ENCODE data around the gene TTC21B. TPM values are rescaled to one million over a fixed set of nuclear protein-coding genes. Genes with fewer than 3 reads are reported as not detected.
"Not testable (repeated sequence)": the region's sequence is repeated elsewhere in the genome, so short reads cannot be mapped to it uniquely, and the experiment has no call there.

TTC21B gene
- total RNA-seq, 2 donors from 2014 or later: 25.8 to 25.9 TPM

DNA sequence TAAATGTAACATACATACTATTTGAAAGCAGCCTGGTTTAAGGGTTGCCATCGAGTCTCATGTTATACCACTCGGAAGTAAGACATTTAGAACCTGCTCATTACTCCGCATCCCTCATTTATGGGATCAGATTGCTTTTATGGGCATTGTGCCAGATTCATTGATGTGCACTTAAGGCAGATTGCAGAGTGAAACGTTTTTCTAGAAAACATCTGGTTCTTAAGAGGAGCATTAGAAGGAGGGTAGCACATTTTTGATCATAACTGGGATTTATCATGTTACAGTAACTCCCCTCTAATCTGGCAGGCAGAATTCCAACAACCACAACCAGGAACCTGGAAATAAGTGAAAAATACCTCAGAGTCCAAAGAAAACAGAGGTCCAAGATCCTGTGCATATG lies 85.4 kb downstream of the TTC21B start:
- no peaks in the 10 kb centered on the region for H3K4me1 ChIP-seq (ENCODE audit: control insufficient read depth, insufficient read depth, low read length)
- H3K27ac Mint-ChIP-seq: no peak overlapping the region
- H3K36me3 Mint-ChIP-seq (ENCODE audit: low read depth): peaks cover 12% of the 10 kb centered on the region
- H3K27me3 Mint-ChIP-seq (ENCODE audit: insufficient read depth): no peaks in the 10 kb centered on the region
- H3K4me3 ChIP-seq (ENCODE audit: low read length): no peak overlapping the region
- 84% methylated on average over 4 of the region's 4 CpGs; no CpG with 5 or more reads in 1 of the 2 experiments for WGBS, 2 experiments (ENCODE audit: insufficient coverage in 1 of 2, insufficient read length in 1 of 2)
- no peaks in the 10 kb centered on the region for H3K9me3 ChIP-seq (ENCODE audit: control insufficient read depth, low read length)
- no peak overlapping the region for H3K4me3 Mint-ChIP-seq
- H3K4me1 Mint-ChIP-seq: peaks cover 6% of the 10 kb centered on the region
- H3K36me3 ChIP-seq (ENCODE audit: control insufficient read depth, insufficient read depth, low read length): peaks cover 4% of the 10 kb centered on the region
- H3K27ac ChIP-seq (ENCODE audit: low read depth, low read length): no peak overlapping the region
- no peaks in the 10 kb centered on the region for H3K9me3 Mint-ChIP-seq
- no peak for DNase-seq
- no peaks in the 10 kb centered on the region for H3K27me3 ChIP-seq (ENCODE audit: control insufficient read depth, insufficient read depth, low read length, poor library complexity, severe bottlenecking)
- TF ChIP-seq, protein P1, sequence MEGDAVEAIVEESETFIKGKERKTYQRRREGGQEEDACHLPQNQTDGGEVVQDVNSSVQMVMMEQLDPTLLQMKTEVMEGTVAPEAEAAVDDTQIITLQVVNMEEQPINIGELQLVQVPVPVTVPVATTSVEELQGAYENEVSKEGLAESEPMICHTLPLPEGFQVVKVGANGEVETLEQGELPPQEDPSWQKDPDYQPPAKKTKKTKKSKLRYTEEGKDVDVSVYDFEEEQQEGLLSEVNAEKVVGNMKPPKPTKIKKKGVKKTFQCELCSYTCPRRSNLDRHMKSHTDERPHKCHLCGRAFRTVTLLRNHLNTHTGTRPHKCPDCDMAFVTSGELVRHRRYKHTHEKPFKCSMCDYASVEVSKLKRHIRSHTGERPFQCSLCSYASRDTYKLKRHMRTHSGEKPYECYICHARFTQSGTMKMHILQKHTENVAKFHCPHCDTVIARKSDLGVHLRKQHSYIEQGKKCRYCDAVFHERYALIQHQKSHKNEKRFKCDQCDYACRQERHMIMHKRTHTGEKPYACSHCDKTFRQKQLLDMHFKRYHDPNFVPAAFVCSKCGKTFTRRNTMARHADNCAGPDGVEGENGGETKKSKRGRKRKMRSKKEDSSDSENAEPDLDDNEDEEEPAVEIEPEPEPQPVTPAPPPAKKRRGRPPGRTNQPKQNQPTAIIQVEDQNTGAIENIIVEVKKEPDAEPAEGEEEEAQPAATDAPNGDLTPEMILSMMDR (conservative IDR thresholded peaks at IDR 0.05): no peak
- H3K9ac ChIP-seq (ENCODE audit: extremely low read depth, low read length, poor library complexity, severe bottlenecking): no peak overlapping the region

DNA sequence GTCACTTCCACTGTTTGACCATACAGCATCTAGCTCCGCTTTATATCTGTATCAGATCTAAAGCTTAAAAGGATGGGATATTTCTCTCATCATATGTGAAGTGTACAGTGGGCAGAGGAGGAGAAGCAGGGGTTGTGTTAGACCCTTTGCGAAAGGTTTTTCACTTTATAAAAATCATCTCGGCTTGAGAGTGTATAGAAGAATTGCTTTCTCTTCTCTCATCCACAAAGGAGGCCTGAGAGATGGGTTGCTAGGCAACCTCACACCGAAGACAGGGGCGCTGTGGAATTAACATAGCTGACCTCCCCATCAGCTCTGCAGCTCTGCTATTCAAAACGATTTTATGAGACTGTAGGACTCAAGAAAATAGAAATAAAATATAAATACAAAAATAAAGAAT lies 89.3 kb downstream of the TTC21B start:
- Histone ChIP-seq H3K4me3 (ENCODE audit: low read length) (no peak overlapping the region), H3K9ac (ENCODE audit: extremely low read depth, low read length, poor library complexity, severe bottlenecking) (no peak overlapping the region), H3K27ac (ENCODE audit: low read depth, low read length) (peak overlapping the region; percentile 95), H3K4me1 (ENCODE audit: control insufficient read depth, insufficient read depth, low read length) (no peaks in the 10 kb centered on the region), H3K27me3 (ENCODE audit: control insufficient read depth, insufficient read depth, low read length, poor library complexity, severe bottlenecking) (no peaks in the 10 kb centered on the region), H3K9me3 (ENCODE audit: control insufficient read depth, low read length) (peaks cover 16% of the 10 kb centered on the region), H3K36me3 (ENCODE audit: control insufficient read depth, insufficient read depth, low read length) (no peaks in the 10 kb centered on the region)
- Mint-ChIP-seq H3K27ac (no peak overlapping the region), H3K9me3 (peaks cover 26% of the 10 kb centered on the region), H3K4me3 (no peak overlapping the region), H3K36me3 (ENCODE audit: low read depth) (peaks cover 13% of the 10 kb centered on the region), H3K4me1 (no peaks in the 10 kb centered on the region), H3K27me3 (ENCODE audit: insufficient read depth) (no peaks in the 10 kb centered on the region)
- WGBS, 2 experiments (ENCODE audit: insufficient coverage in 1 of 2, insufficient read length in 1 of 2): 65% methylated on average over 5 of the region's 6 CpGs; no CpG with 5 or more reads in 1 of the 2 experiments
- DNase-seq: no peak
- TF ChIP-seq, protein P1 (conservative IDR thresholded peaks at IDR 0.05): no peak

DNA sequence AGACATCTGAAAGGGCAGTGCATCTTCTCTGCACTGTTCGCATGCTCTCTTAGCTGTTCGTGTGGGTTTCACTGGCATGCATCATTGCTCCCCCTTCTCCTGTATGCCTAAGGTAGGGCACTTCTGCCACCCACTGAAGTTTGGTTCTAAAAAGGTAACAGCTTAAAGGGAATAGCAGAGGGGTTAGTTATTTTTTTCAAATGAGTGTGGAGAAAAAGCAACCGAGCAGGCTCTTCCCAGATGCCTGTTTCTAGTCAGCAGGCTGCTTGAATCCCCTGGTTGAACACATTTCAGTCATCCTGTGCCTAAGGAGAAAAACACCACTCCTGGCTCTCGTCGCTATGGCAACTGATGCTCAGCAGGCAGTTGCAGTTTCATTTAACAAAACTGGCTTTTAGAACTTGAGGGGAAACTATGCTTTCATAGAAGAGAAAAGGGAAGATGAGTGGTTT lies 89.7 kb downstream of the TTC21B start:
- Mint-ChIP-seq H3K27ac (no peak overlapping the region), H3K27me3 (ENCODE audit: insufficient read depth) (no peaks in the 10 kb centered on the region), H3K4me1 (no peaks in the 10 kb centered on the region), H3K9me3 (peaks cover 30% of the 10 kb centered on the region), H3K36me3 (ENCODE audit: low read depth) (peaks cover 16% of the 10 kb centered on the region), H3K4me3 (no peak overlapping the region)
- H3K27ac ChIP-seq (ENCODE audit: low read depth, low read length): peak overlapping the region; percentile 95
- no peaks in the 10 kb centered on the region for H3K36me3 ChIP-seq (ENCODE audit: control insufficient read depth, insufficient read depth, low read length)
- peaks cover 19% of the 10 kb centered on the region for H3K9me3 ChIP-seq (ENCODE audit: control insufficient read depth, low read length)
- TF ChIP-seq, protein P1 (conservative IDR thresholded peaks at IDR 0.05): no peak
- no peaks in the 10 kb centered on the region for H3K27me3 ChIP-seq (ENCODE audit: control insufficient read depth, insufficient read depth, low read length, poor library complexity, severe bottlenecking)
- no peaks in the 10 kb centered on the region for H3K4me1 ChIP-seq (ENCODE audit: control insufficient read depth, insufficient read depth, low read length)
- no peak for DNase-seq
- no peak overlapping the region for H3K4me3 ChIP-seq (ENCODE audit: low read length)
- H3K9ac ChIP-seq (ENCODE audit: extremely low read depth, low read length, poor library complexity, severe bottlenecking): no peak overlapping the region
- 72 to 88% methylated on average over 5 of the region's 5 CpGs for WGBS, 2 experiments (ENCODE audit: insufficient coverage in 1 of 2, insufficient read length in 1 of 2)

DNA sequence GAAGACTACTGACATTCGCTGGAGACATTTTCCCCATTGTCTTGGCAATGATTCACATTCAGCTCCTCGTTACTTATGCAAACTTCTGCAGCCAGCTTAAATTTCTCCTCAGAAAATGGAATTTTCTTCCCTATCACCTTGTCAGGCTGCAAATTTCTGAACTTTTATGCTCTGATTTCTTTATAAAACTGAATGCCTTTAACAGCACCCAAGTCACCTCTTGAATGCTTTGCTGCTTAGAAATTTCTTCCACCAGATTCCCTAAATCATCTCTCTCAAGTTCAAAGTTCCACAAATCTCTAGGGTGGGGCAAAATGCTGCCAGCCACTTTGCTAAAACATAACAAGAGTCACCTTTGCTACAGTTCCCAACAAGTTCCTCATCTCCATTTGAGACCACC lies 92.5 kb downstream of the TTC21B start:
- H3K27ac Mint-ChIP-seq; H3K27ac ChIP-seq (ENCODE audit: low read depth, low read length); H3K36me3 ChIP-seq (ENCODE audit: control insufficient read depth, insufficient read depth, low read length); H3K4me1 ChIP-seq (ENCODE audit: control insufficient read depth, insufficient read depth, low read length); H3K4me3 Mint-ChIP-seq; H3K4me1 Mint-ChIP-seq; DNase-seq; H3K27me3 Mint-ChIP-seq (ENCODE audit: insufficient read depth); H3K27me3 ChIP-seq (ENCODE audit: control insufficient read depth, insufficient read depth, low read length, poor library complexity, severe bottlenecking); H3K9ac ChIP-seq (ENCODE audit: extremely low read depth, low read length, poor library complexity, severe bottlenecking); H3K4me3 ChIP-seq (ENCODE audit: low read length): not testable (repeated sequence)
- peaks cover 19% of the 10 kb centered on the region for H3K9me3 ChIP-seq (ENCODE audit: control insufficient read depth, low read length)
- Mint-ChIP-seq H3K36me3 (ENCODE audit: low read depth) (peaks cover 16% of the 10 kb centered on the region), H3K9me3 (peaks cover 30% of the 10 kb centered on the region)
- 94 to 96% methylated on average over 2 of the region's 2 CpGs for WGBS, 2 experiments (ENCODE audit: insufficient coverage in 1 of 2, insufficient read length in 1 of 2)

DNA sequence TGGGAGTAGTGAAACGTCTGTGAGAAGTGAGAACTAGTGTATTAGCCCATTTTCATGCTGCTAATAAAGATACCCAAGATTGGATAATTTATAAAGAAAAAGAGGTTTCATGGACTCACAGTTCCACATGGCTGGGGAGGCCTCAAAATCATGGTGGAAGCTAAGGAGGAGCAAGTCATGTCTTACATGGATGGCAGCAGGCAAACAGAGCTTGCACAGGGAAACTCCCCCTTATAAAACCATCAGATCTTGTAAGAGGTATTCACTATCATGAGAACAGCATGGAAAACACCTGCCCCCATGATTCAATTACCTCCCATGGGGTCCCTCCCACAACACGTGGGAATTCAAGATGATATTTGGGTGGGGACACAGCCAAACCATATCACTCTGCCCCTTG lies 93.9 kb downstream of the TTC21B start:
- not testable (repeated sequence) for H3K4me1 ChIP-seq (ENCODE audit: control insufficient read depth, insufficient read depth, low read length); H3K27ac Mint-ChIP-seq; H3K27me3 Mint-ChIP-seq (ENCODE audit: insufficient read depth); H3K27me3 ChIP-seq (ENCODE audit: control insufficient read depth, insufficient read depth, low read length, poor library complexity, severe bottlenecking); H3K27ac ChIP-seq (ENCODE audit: low read depth, low read length); H3K4me3 ChIP-seq (ENCODE audit: low read length); H3K4me3 Mint-ChIP-seq; H3K4me1 Mint-ChIP-seq; H3K36me3 ChIP-seq (ENCODE audit: control insufficient read depth, insufficient read depth, low read length); DNase-seq; H3K9ac ChIP-seq (ENCODE audit: extremely low read depth, low read length, poor library complexity, severe bottlenecking)
- H3K9me3 ChIP-seq (ENCODE audit: control insufficient read depth, low read length): peaks cover 19% of the 10 kb centered on the region
- Mint-ChIP-seq H3K9me3 (peaks cover 32% of the 10 kb centered on the region), H3K36me3 (ENCODE audit: low read depth) (peaks cover 16% of the 10 kb centered on the region)
- WGBS, 2 experiments (ENCODE audit: insufficient coverage in 1 of 2, insufficient read length in 1 of 2): 91 to 100% methylated on average over 1 to 2 of the region's 2 CpGs
